ENCODE results near the gene PDE4B. TPM values are rescaled to one million over a fixed set of nuclear protein-coding genes. Genes with fewer than 3 reads are reported as not detected.

Gene PDE4B
- total RNA-seq, 1 donor from 2014 or later = 7.2 TPM

- Mint-ChIP-seq H3K27ac (ENCODE audit: unreplicated experiment) (no peak overlapping the region), H3K4me3 (ENCODE audit: unreplicated experiment) (no peak overlapping the region), H3K4me1 (ENCODE audit: low read depth, unreplicated experiment) (no peaks in the 10 kb centered on the region), H3K36me3 (ENCODE audit: unreplicated experiment) (no peaks in the 10 kb centered on the region), H3K27me3 (ENCODE audit: unreplicated experiment) (no peaks in the 10 kb centered on the region), H3K9me3 (ENCODE audit: unreplicated experiment) (no peaks in the 10 kb centered on the region)
- no peak for DNase-seq
- TF ChIP-seq, protein P1, sequence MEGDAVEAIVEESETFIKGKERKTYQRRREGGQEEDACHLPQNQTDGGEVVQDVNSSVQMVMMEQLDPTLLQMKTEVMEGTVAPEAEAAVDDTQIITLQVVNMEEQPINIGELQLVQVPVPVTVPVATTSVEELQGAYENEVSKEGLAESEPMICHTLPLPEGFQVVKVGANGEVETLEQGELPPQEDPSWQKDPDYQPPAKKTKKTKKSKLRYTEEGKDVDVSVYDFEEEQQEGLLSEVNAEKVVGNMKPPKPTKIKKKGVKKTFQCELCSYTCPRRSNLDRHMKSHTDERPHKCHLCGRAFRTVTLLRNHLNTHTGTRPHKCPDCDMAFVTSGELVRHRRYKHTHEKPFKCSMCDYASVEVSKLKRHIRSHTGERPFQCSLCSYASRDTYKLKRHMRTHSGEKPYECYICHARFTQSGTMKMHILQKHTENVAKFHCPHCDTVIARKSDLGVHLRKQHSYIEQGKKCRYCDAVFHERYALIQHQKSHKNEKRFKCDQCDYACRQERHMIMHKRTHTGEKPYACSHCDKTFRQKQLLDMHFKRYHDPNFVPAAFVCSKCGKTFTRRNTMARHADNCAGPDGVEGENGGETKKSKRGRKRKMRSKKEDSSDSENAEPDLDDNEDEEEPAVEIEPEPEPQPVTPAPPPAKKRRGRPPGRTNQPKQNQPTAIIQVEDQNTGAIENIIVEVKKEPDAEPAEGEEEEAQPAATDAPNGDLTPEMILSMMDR (IDR thresholded peaks at IDR 0.05; ENCODE audit: partially characterized antibody, unreplicated experiment) = no peak
Observed at GRCh38 chr1:65940126-65940525, 147.4 kb downstream of the PDE4B start.

DNA sequence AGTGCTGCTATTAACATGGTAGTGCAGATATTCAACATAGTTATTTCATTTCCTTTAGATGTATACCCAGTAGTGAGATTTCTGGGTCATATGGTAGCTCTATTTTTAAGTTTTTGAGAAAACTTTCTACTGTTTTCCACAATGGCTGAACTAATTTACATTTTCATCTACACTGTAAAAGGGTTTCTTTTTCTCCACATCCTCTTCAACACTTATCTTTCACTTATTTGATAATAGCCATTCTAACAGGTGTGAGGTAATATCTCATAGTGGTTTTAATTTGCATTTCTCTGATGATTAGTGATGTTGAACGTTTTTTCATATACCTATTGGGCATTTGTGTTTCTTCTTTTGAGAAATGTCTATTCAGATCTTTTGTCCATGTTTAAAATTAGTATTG is 149.8 kb downstream of the PDE4B start:
- Mint-ChIP-seq H3K4me3 (ENCODE audit: unreplicated experiment) (no peak overlapping the region), H3K9me3 (ENCODE audit: unreplicated experiment) (no peaks in the 10 kb centered on the region), H3K4me1 (ENCODE audit: low read depth, unreplicated experiment) (no peaks in the 10 kb centered on the region), H3K27ac (ENCODE audit: unreplicated experiment) (no peak overlapping the region), H3K36me3 (ENCODE audit: unreplicated experiment) (no peaks in the 10 kb centered on the region), H3K27me3 (ENCODE audit: unreplicated experiment) (peaks cover 2% of the 10 kb centered on the region)
- DNase-seq = no peak
- TF ChIP-seq, protein P1 (IDR thresholded peaks at IDR 0.05; ENCODE audit: partially characterized antibody, unreplicated experiment) = no peak

- H3K27me3 Mint-ChIP-seq (ENCODE audit: unreplicated experiment) = peaks cover 2% of the 10 kb centered on the region
Observed at GRCh38 chr1:65946376-65946775, 153.7 kb downstream of the PDE4B start.

GRCh38 chr1:65946960-65947359 is 154.3 kb downstream of the PDE4B start:
- H3K4me1 Mint-ChIP-seq (ENCODE audit: low read depth, unreplicated experiment) = no peaks in the 10 kb centered on the region
- H3K4me3 Mint-ChIP-seq (ENCODE audit: unreplicated experiment) = no peak overlapping the region
- TF ChIP-seq, protein P1 (IDR thresholded peaks at IDR 0.05; ENCODE audit: partially characterized antibody, unreplicated experiment) = no peak
- no peak for DNase-seq
- no peak overlapping the region for H3K27ac Mint-ChIP-seq (ENCODE audit: unreplicated experiment)
- no peaks in the 10 kb centered on the region for H3K9me3 Mint-ChIP-seq (ENCODE audit: unreplicated experiment)
- peaks cover 2% of the 10 kb centered on the region for H3K27me3 Mint-ChIP-seq (ENCODE audit: unreplicated experiment)
- H3K36me3 Mint-ChIP-seq (ENCODE audit: unreplicated experiment) = no peaks in the 10 kb centered on the region

More at GRCh38 chr1:65946376-65946775, 153.7 kb downstream of the PDE4B start:
- no peak overlapping the region for H3K27ac Mint-ChIP-seq (ENCODE audit: unreplicated experiment)
- no peaks in the 10 kb centered on the region for H3K36me3 Mint-ChIP-seq (ENCODE audit: unreplicated experiment)
- DNase-seq = no peak
- TF ChIP-seq, protein P1 (IDR thresholded peaks at IDR 0.05; ENCODE audit: partially characterized antibody, unreplicated experiment) = no peak
- H3K4me3 Mint-ChIP-seq (ENCODE audit: unreplicated experiment) = no peak overlapping the region
- no peaks in the 10 kb centered on the region for H3K9me3 Mint-ChIP-seq (ENCODE audit: unreplicated experiment)
- no peaks in the 10 kb centered on the region for H3K4me1 Mint-ChIP-seq (ENCODE audit: low read depth, unreplicated experiment)

- H3K27ac Mint-ChIP-seq (ENCODE audit: unreplicated experiment) = no peak overlapping the region
- no peaks in the 10 kb centered on the region for H3K36me3 Mint-ChIP-seq (ENCODE audit: unreplicated experiment)
- DNase-seq = no peak
Observed at GRCh38 chr1:65948609-65949229, 156.0 kb downstream of the PDE4B start.

More at GRCh38 chr1:65948609-65949229, 156.0 kb downstream of the PDE4B start:
- Mint-ChIP-seq H3K9me3 (ENCODE audit: unreplicated experiment) (no peaks in the 10 kb centered on the region), H3K4me3 (ENCODE audit: unreplicated experiment) (no peak overlapping the region), H3K4me1 (ENCODE audit: low read depth, unreplicated experiment) (no peaks in the 10 kb centered on the region), H3K27me3 (ENCODE audit: unreplicated experiment) (peaks cover 2% of the 10 kb centered on the region)
- TF ChIP-seq, protein P1 (IDR thresholded peaks at IDR 0.05; ENCODE audit: partially characterized antibody, unreplicated experiment) = no peak

Measured in glutamatergic neuron (in vitro differentiated cells).